GM12878 (cell line): ENCODE results near the gene CUL9.

Source experiments
- CHD4 ChIP-seq: fragments of 200-600 bp; sonication (generic); IDR thresholded peaks from 2 replicates; pipeline ENCODE4 v1.6.1; 2016; ENCODE audit warnings: mild to moderate bottlenecking
- CREB1 ChIP-seq: IDR thresholded peaks from 2 replicates; pipeline ENCODE4 v1.6.1; 2012; ENCODE audit warnings: low read depth, mild to moderate bottlenecking, inconsistent platforms
- CTCF ChIP-seq, 3 experiments: IDR thresholded peaks in 2 of 3; conservative IDR thresholded peaks in 1 of 3; 2 replicates each; pipeline ENCODE4 v1.5.1; 2011; ENCODE audit warnings: low read depth in 3 of 3, low read length in 3 of 3, mild to moderate bottlenecking in 3 of 3, control low read depth in 2 of 3, moderate library complexity in 2 of 3, inconsistent platforms in 1 of 3, mixed read lengths in 1 of 3; ENCODE audit not compliant: control insufficient read depth in 2 of 3, insufficient read depth in 1 of 3; ENCODE audit errors: extremely low read depth in 1 of 3
- EZH2 ChIP-seq: IDR thresholded peaks from 2 replicates; pipeline ENCODE4 v1.6.1; 2012; ENCODE audit warnings: low read depth, mild to moderate bottlenecking, control low read depth, inconsistent platforms, low read length, borderline replicate concordance; ENCODE audit not compliant: control insufficient read depth
- MXI1 ChIP-seq: fragments of 150-350 bp; IDR thresholded peaks from 2 replicates; pipeline ENCODE4 v1.6.1; 2011; ENCODE audit warnings: low read depth, mild to moderate bottlenecking, inconsistent platforms, low read length, improper control_type of control experiment
- NFIC ChIP-seq: IDR thresholded peaks from 2 replicates; pipeline ENCODE4 v1.6.1; 2012; ENCODE audit warnings: low read depth, mild to moderate bottlenecking, inconsistent platforms, low read length, moderate library complexity
- NR2C2 ChIP-seq: IDR thresholded peaks from 2 replicates; pipeline ENCODE4 v1.6.1; 2011; ENCODE audit warnings: borderline replicate concordance, low read depth; ENCODE audit not compliant: control insufficient read depth, insufficient read length
- POLR2A ChIP-seq: IDR thresholded peaks from 2 replicates; pipeline ENCODE4 v1.6.1; 2011; ENCODE audit warnings: low read depth, mild to moderate bottlenecking, low read length
- PRDM15 ChIP-seq: fragments of 450-650 bp; formaldehyde crosslinking; IDR thresholded peaks from 2 replicates; pipeline ENCODE4 v1.4.0; 2020; ENCODE audit warnings: mild to moderate bottlenecking, moderate library complexity
- RAD21 ChIP-seq: IDR thresholded peaks from 2 replicates; pipeline ENCODE4 v1.6.1; 2011; ENCODE audit warnings: mild to moderate bottlenecking, low read depth, low read length, moderate library complexity; ENCODE audit not compliant: insufficient read depth
- REST ChIP-seq: IDR thresholded peaks from 2 replicates; pipeline ENCODE4 v1.6.1; 2012; ENCODE audit warnings: mild to moderate bottlenecking, low read depth, low read length
- RFX5 ChIP-seq: IDR thresholded peaks from 2 replicates; pipeline ENCODE4 v1.6.1; 2011; ENCODE audit warnings: low read depth, low read length, improper control_type of control experiment
- SRF ChIP-seq, 2 experiments: IDR thresholded peaks; 2 replicates each; pipeline ENCODE4 v1.6.1; 2011; ENCODE audit warnings: low read depth in 2 of 2, low read length in 2 of 2, mild to moderate bottlenecking in 1 of 2, moderate library complexity in 1 of 2
- ZZZ3 ChIP-seq: IDR thresholded peaks from 2 replicates; pipeline ENCODE4 v1.6.1; 2011; ENCODE audit warnings: low read depth; ENCODE audit not compliant: control insufficient read depth, insufficient read length

- no peak for TF ChIP-seq EZH2
- no peak for TF ChIP-seq CTCF (IDR thresholded peaks at IDR 0.05 in 2 of 3, conservative IDR thresholded peaks at IDR 0.05 in 1 of 3; ENCODE audit: control insufficient read depth in 2 of 3, extremely low read depth in 1 of 3, insufficient read depth in 1 of 3, low read depth in 3 of 3, low read length in 3 of 3)
- TF ChIP-seq REST = no peak
- TF ChIP-seq PRDM15 (CRISPR knock-in tag) = no peak
- TF ChIP-seq CHD4 = no peak
- no peak for TF ChIP-seq NFIC
- TF ChIP-seq NR2C2 = no peak
- no peak for TF ChIP-seq ZZZ3
- TF ChIP-seq MXI1 = no peak
- TF ChIP-seq CREB1 = no peak
- no peak for TF ChIP-seq SRF (IDR thresholded peaks at IDR 0.05; ENCODE audit: low read depth in 2 of 2, low read length in 2 of 2)
- no peak for TF ChIP-seq RFX5
- no peak for TF ChIP-seq RAD21
- TF ChIP-seq POLR2A = no peak
These were observed 415 bp upstream of the CUL9 start for GRCh38 chr6:43181621-43181941.
